Stimulated activated CD4-positive, alpha-beta T cell treated with anti-CD3 and anti-CD28 coated beads, Interleukin-2, amount 100 ng/mL, for 24 hours (primary cell): ENCODE measurements around the gene HIRA.

Experiments used
- DNase-seq, 2 donors: peaks; one replicate each; pipeline ENCODE4 v3.0.0-alpha.2; 2020

HIRA gene, protein sequence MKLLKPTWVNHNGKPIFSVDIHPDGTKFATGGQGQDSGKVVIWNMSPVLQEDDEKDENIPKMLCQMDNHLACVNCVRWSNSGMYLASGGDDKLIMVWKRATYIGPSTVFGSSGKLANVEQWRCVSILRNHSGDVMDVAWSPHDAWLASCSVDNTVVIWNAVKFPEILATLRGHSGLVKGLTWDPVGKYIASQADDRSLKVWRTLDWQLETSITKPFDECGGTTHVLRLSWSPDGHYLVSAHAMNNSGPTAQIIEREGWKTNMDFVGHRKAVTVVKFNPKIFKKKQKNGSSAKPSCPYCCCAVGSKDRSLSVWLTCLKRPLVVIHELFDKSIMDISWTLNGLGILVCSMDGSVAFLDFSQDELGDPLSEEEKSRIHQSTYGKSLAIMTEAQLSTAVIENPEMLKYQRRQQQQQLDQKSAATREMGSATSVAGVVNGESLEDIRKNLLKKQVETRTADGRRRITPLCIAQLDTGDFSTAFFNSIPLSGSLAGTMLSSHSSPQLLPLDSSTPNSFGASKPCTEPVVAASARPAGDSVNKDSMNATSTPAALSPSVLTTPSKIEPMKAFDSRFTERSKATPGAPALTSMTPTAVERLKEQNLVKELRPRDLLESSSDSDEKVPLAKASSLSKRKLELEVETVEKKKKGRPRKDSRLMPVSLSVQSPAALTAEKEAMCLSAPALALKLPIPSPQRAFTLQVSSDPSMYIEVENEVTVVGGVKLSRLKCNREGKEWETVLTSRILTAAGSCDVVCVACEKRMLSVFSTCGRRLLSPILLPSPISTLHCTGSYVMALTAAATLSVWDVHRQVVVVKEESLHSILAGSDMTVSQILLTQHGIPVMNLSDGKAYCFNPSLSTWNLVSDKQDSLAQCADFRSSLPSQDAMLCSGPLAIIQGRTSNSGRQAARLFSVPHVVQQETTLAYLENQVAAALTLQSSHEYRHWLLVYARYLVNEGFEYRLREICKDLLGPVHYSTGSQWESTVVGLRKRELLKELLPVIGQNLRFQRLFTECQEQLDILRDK

GRCh38 chr22:19431649-19432132, at the start of gene HIRA:
Gene HIRA (minus strand): TSS chr22:19431733. CDS start chr22:19431476, 257 bp downstream.
- DNase-seq, result peak; percentile 88 to 89

DNA sequence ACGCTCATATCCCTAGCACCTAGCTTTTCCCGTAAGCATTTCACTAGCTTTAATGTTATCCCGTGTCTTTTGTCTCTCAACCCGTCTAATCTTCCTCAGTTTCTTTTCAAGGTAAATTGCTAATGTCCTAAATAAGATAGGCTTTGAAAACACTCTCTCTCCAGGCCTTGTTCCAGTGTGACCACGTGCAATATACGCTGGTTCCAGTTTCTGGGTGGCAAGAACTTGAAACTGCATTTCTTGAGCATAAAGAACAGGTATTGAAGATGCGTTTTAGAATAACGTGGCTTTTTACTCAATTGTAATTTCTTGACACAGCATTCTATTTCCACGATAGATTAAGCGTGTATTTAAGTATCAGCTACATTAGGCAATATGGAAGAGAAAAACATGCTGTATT, 49.3 kb upstream of the HIRA start:
- no peak for DNase-seq

- peak in 1 of 2 donors; percentile 33 for DNase-seq
These were observed 48.6 kb upstream of the HIRA start for GRCh38 chr22:19480173-19480568.

DNA sequence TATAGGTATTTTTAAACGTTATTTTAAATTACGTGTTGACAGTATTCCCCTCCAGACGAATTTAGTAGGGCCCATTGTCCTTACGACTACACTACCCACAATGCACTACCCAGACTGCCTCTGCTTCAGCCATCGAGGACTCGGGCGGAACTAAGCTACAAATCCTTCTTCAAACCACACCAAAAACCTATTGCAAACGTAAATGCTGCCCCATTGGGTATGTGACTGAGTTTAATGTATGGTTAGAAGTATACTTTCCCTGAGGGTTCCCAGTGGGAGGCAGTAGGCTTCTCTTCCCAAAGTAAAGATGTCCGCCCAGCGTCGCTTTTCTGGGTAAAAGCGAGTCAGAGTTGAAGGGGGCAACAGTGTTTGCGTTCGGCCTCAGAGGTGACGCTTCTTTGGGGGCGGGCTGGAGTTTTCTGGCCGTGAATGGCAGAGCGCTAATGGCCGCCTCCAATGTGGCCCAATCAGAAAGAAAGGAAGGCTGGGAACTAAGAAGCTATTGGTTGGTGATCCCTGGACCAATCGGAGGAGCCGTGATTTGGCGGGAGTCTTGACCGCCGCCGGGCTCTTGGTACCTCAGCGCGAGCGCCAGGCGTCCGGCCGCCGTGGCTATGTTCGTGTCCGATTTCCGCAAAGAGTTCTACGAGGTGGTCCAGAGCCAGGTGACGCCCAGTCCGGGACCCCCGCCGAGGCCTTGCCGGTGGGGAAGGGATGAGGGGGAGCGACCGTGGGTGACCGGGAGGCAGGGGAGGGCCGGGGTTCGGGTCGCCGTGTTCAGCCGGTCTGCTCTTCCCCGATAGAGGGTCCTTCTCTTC, 48.0 kb upstream of the HIRA start, which contains the start of gene CDC45:
TSS of gene CDC45 (plus strand) at position 566 of the 818 bp plus-strand sequence. CDS start at position 615, 49 bp downstream.
- DNase-seq, result peak; percentile 92 to 94

DNA sequence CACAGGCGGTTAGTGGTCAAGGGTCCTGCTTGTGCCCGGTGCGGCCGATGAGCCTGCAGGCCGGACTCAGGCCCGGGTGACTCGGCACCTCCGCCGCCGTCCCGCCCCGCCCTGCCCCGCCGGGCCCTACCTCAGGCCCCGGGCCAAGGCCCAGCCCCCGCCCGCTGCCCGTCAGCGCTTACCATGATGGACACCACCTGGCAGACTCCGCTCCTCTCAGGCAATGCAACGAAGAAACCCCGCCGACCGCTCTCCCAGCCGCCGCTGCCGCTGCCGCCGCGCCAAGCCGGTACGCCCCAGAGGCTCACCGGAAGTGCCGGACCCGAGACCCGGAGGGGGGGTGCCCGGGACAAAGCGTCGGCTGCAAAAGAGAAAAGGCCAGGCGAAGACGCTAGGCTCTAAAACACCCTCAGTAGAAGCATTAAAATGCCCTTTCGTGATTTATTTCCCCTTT, 47.4 kb upstream of the HIRA start, which contains the start of gene UFD1:
TSS of gene UFD1 (minus strand) at position 293 of the 454 bp plus-strand sequence. CDS start at position 185, 108 bp downstream.
- peak; percentile 79 to 82 for DNase-seq

GRCh38 chr22:19478045-19478900, 46.7 kb upstream of the HIRA start:
- DNase-seq, result peak; percentile 16 to 28

DNA sequence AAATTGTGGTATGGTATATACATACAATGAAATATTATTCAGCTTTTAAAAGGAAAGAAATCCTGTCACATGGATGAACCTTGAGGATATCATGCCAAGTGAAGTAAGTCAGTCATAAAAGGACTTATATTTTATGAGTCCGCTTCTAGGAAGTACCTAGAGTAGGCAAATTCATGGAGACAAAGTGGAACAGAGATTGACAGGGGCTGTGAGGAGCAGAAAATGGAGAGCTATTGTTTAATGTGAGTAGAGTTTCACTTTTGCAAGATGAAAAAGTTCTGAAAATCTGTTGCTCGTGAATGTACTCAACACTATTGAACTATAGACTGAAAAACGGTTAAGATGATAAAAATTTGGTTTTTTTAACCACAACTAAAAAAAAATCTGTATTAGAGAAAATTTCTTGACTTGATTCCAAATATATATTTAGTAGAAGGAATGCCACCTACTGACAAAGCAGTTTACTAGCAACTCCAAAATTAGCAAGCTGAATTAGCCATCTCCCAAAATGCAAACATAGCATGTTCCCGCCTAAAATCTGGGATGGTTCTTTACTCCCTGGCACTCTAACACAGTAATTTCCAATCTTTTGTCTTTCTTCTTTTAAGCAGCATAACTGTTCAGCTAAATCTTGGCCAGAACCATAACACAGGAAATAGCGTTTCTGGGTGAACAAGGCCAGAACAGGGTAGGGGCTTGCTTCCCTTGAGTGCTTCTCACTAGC, 46.0 kb upstream of the HIRA start:
- DNase-seq, result no peak

GRCh38 chr22:19476023-19476422, 44.5 kb upstream of the HIRA start:
- DNase-seq, result no peak

- DNase-seq, result no peak
These were observed 42.0 kb upstream of the HIRA start for GRCh38 chr22:19473578-19473977.

DNA sequence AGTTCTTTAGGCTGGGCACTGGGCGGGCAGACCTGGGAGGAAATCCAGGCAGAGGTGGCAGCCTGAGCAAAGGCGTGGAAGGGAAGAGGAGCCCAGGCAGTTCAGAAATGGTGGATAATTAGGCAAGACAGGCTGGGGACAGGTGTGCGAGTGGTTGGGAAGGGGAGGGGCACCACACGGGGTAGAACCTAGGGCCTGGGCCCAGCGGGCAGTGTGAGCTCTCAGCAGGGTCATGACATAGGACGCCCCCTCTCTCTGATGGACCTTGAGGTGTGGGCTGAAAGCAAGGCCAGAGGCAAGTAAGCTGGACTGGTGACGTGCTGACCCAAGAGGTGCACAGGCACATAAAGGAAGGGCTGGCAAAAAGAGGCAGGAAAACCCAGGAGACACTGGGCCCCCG, 40.7 kb upstream of the HIRA start:
- DNase-seq, result no peak

- DNase-seq, result no peak
These were observed 40.0 kb upstream of the HIRA start for GRCh38 chr22:19471572-19471971.

DNA sequence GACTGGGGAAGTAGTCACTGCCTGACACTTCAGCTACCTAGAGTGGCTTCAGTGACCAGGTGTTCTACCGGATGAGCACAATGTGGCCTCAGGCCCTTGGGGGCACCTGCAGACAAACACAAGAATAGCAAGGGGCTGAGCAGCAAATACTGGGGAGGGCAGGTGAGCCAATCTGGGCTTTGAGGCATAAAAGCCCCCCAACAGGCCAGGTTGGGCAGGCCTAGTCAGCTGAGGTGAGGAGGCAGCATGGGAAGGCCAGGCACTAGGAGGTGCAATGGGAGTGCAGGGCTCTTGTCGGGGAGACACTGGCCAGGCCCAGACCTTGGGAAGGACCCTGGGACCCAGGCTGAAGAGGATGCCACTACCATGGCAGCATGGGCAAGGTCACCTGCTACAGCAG, 38.5 kb upstream of the HIRA start:
- no peak for DNase-seq

DNA sequence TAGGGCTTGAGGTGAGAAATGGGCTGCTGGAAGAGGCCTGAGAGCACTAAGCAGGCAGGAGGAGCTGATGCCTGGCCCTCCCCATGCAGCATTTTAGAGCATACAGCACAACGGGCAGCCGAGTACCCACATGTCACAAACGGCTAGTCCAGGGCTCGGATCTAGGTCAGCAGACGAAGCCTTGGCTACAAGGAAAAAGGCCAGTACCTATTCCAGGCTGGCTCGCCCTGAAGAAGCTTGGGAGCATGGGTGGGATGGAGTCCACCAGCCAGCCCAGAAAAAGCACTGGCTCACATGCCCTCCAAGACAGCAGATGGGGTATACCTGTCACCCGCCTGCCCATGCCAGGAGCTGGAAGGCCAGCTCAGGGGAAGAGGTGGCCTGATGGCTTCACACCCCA, 37.9 kb upstream of the HIRA start:
- no peak for DNase-seq

DNA sequence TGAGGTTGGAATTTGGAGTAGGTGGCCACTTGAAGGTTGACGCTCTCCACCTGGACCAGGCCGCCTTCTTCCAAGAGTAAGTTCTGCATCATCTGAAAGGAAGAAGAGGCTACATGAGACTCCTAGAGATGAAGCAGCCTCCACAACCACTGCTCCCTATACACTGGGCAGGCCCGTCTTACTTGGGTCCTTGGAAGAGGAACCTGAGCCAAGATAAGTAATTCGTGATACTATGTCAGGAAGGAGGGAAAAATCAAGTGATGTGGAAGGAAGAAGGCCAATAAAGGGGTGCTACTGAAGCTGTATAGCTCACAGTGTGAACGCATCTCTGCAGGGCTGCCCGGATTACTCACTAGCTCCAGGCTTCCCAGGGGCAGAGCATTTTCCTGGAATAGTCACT, 36.4 kb upstream of the HIRA start:
- no peak for DNase-seq

GRCh38 chr22:19466848-19467752, 35.6 kb upstream of the HIRA start:
- DNase-seq, result no peak

DNA sequence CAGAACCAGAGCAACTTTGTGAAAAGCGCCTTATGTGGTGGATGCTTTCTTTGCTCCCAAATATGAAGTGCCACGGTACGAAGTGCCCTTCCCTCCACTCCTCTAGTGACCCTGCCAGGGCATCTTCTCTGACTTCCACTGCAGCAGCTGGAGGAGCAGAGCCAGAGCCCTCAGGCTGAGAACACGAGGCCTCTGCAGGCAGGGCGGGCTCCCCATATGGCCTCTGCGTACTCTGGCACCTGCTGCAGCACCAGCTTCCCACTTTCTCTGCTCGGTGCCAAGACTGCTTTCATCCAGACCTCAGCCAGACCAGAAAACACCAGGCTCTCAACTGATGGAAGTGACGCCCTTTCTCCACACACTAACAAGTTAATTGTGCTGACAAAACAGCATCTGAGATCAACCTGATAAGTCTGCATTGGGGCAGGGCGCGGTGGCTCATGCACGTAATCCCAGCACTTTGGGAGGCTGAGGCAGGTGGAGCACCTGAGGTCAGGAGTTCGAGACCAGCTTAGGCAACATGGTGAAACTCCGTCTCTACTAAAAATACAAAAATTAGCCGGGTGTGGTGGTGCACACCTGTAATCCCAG, 34.7 kb upstream of the HIRA start:
- no peak for DNase-seq

GRCh38 chr22:19464975-19465374, 33.4 kb upstream of the HIRA start:
- DNase-seq, result no peak

DNA sequence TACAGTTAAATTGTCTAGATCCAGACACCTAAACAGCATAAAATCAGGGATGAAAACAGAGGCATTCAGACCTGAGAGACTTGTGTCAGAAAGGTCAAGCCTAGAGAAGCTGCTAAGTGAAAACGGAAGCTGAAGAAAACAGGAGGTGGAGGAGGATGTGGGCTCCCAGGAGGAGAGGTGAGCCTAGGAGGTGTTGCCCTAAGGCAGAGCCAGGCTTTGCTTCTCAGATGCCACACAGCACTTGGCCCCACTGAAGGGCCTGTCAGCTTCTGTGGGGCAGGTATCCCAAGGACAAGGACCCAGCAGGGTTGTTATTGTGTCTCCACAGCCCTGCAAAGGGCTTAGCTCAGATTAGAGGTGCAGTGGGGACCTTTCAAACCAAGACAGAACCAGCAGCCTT, 33.0 kb upstream of the HIRA start:
- no peak for DNase-seq
